Dermis blood vessel endothelial cell (primary cell): Measurements from ENCODE around the gene HAUS6. TPM values are rescaled to one million over a fixed set of nuclear protein-coding genes. Genes with fewer than 3 reads are reported as not detected.
"Not testable (repeated sequence)": the region's sequence is repeated elsewhere in the genome, so short reads cannot be mapped to it uniquely, and the experiment has no call there.

Experiments used
- DNase-seq: peaks from one replicate; pipeline ENCODE4 v3.0.0; 2010
- total RNA-seq: library from RNA; depleted of rRNA; stranded (reverse); fragments of >200 nt; gene quantifications from 2 replicates; pipeline ENCODE4 v1.2.3, GENCODE V29; 2014

HAUS6 gene
- total RNA-seq, 1 donor from 2014 or later: 18.4 TPM

GRCh38 chr9:19030899-19031298, 71.8 kb downstream of the HAUS6 start:
- no peak for DNase-seq

- peak; percentile 84 for DNase-seq
These were observed 73.8 kb downstream of the HAUS6 start for GRCh38 chr9:19028835-19029451.

- DNase-seq: no peak
These were observed 74.9 kb downstream of the HAUS6 start for GRCh38 chr9:19027825-19028224.

GRCh38 chr9:19026375-19026774, 76.3 kb downstream of the HAUS6 start:
- DNase-seq: no peak

GRCh38 chr9:19023078-19023477, 79.6 kb downstream of the HAUS6 start:
- no peak for DNase-seq

- no peak for DNase-seq
These were observed 80.5 kb downstream of the HAUS6 start for GRCh38 chr9:19022206-19022605.

GRCh38 chr9:19021649-19022048, 81.1 kb downstream of the HAUS6 start:
- not testable (repeated sequence) for DNase-seq

GRCh38 chr9:19020886-19021455, 81.7 kb downstream of the HAUS6 start:
- DNase-seq: no peak

- DNase-seq: no peak
These were observed 84.5 kb downstream of the HAUS6 start for GRCh38 chr9:19018201-19018600.

- no peak for DNase-seq
These were observed 93.2 kb downstream of the HAUS6 start for GRCh38 chr9:19009391-19009965.

Other genes starting within 250 kb of the HAUS6 start
- not detected in 2 replicates for gene SAXO1, start 69.7 kb downstream of the HAUS6 start, total RNA-seq
- gene RRAGA, start 53.5 kb downstream of the HAUS6 start, total RNA-seq: 34.6 and 37.8 TPM in 2 replicates
- gene PLIN2, start 24.6 kb upstream of the HAUS6 start, total RNA-seq: 141 and 188 TPM in 2 replicates
- 98.2 and 125 TPM in 2 replicates for gene DENND4C, start 127.8 kb upstream of the HAUS6 start, total RNA-seq